Endodermal cell (in vitro differentiated cells): ENCODE results near the gene ANKRD24. TPM values are rescaled to one million over a fixed set of nuclear protein-coding genes. Genes with fewer than 3 reads are reported as not detected.
"Not testable (repeated sequence)": the region's sequence is repeated elsewhere in the genome, so short reads cannot be mapped to it uniquely, and the experiment has no call there.

Source experiments
- DNase-seq: peaks from one replicate; pipeline ENCODE4 v3.0.0-alpha.2; 2017
- H3K27ac ChIP-seq: 2 replicates; pipeline ENCODE4 v1.5.1; 2013; ENCODE audit warnings: mild to moderate bottlenecking, low read depth, low read length, moderate library complexity
- H3K27me3 ChIP-seq: 2 replicates; pipeline ENCODE4 v1.6.1; 2013; ENCODE audit warnings: mild to moderate bottlenecking, low read length, moderate library complexity; ENCODE audit not compliant: insufficient read depth, control insufficient read depth, poor library complexity, severe bottlenecking
- H3K36me3 ChIP-seq: 2 replicates; pipeline ENCODE4 v1.7.0; 2013; ENCODE audit warnings: mild to moderate bottlenecking, low read length, moderate library complexity; ENCODE audit not compliant: control insufficient read depth, insufficient read depth
- H3K4me1 ChIP-seq: one replicate; pipeline ENCODE4 v1.7.0; 2013; ENCODE audit warnings: low read length; ENCODE audit not compliant: control insufficient read depth, insufficient read depth
- H3K4me3 ChIP-seq: 2 replicates; pipeline ENCODE4 v1.5.1; 2013; ENCODE audit warnings: mild to moderate bottlenecking, low read length, moderate library complexity
- H3K9ac ChIP-seq: 2 replicates; pipeline ENCODE4 v1.6.1; 2013; ENCODE audit warnings: mild to moderate bottlenecking, low read length, moderate library complexity; ENCODE audit not compliant: poor library complexity, severe bottlenecking; ENCODE audit errors: extremely low read depth
- H3K9me3 ChIP-seq: 2 replicates; pipeline ENCODE4 v1.6.1; 2013; ENCODE audit warnings: mild to moderate bottlenecking, low read length, moderate library complexity; ENCODE audit not compliant: control insufficient read depth
- H3K27ac Mint-ChIP-seq: 2 replicates; pipeline ENCODE4 v1.8.0; 2020; ENCODE audit warnings: mixed read lengths
- H3K27me3 Mint-ChIP-seq: 2 replicates; pipeline ENCODE4 v1.8.0; 2021; ENCODE audit warnings: mild to moderate bottlenecking, mixed read lengths; ENCODE audit not compliant: insufficient read depth
- H3K36me3 Mint-ChIP-seq: 2 replicates; pipeline ENCODE4 v1.8.0; 2020; ENCODE audit warnings: low read depth, mixed read lengths
- H3K4me1 Mint-ChIP-seq: 2 replicates; pipeline ENCODE4 v1.8.0; 2020; ENCODE audit warnings: mixed read lengths
- H3K4me3 Mint-ChIP-seq: 2 replicates; pipeline ENCODE4 v1.8.0; 2020; ENCODE audit warnings: mild to moderate bottlenecking, moderate library complexity, mixed read lengths
- H3K9me3 Mint-ChIP-seq: 2 replicates; pipeline ENCODE4 v1.8.0; 2020; ENCODE audit warnings: mild to moderate bottlenecking, mixed read lengths
- WGBS, 2 experiments: methylation state at CpG; one replicate each; pipeline versions ENCODE4 v1.1.5 to v1.1.7; 2013; ENCODE audit warnings: missing lambda C conversion rate in 2 of 2, mixed read lengths in 1 of 2; ENCODE audit not compliant: insufficient coverage in 1 of 2, insufficient read length in 1 of 2; 5-methylcytosine and 5-hydroxymethylcytosine counted together
- total RNA-seq, 2 donors: library from RNA; stranded (reverse); fragmentation: NEBNext Ultra II Directional in 1 of 2; extraction: Animal tissue kit (Norgen Biotek cat#: 25700) in 1 of 2; gene quantifications; 2 replicates in 1 of 2; 3 replicates in 1 of 2; pipeline ENCODE4 v1.2.1, GENCODE V29; 2021
- TF ChIP-seq, protein P1 (sequence below): fragments of 200-600 bp; sonication (generic); conservative IDR thresholded peaks from 2 replicates; pipeline ENCODE4 v1.5.0; 2021; ENCODE audit warnings: antibody characterized with exemption, mild to moderate bottlenecking

ANKRD24 gene
- total RNA-seq, 2 donors from 2014 or later, result 0.77 to 2.0 TPM

DNA sequence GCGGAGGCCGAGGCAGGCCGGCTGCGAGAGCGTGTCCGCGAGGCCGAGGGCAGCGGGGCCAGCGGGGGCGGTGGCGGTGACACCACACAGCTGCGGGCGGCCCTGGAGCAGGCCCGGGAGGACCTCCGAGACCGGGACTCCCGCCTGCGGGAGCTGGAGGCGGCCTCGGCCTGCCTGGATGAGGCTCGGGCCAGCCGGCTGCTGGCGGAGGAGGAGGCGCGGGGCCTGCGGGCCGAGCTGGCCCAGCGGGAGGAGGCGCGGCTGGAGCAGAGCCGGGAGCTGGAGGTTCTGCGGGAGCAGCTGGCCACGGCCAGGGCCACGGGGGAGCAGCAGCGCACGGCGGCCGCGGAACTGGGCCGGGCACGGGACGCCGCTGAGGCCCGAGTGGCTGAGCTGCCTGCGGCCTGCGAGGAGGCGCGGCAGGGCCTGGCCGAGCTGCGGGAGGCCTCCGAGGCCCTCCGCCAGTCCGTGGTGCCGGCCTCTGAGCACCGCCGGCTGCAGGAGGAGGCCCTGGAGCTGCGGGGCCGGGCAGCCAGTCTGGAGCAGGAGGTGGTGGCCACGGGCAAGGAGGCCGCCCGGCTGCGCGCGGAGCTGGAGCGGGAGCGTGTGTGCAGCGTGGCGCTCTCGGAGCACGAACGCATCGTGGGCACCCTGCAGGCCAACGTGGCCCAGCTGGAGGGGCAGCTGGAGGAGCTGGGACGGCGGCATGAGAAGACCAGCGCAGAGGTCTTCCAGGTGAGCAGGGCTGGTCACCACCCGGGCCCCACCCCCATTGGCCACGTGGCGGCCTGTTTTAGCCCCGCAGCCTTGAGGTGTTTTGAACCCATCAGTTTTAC lies 35.2 kb downstream of the ANKRD24 start:
- no peak overlapping the region for H3K27ac Mint-ChIP-seq
- Histone ChIP-seq H3K9me3 (no peaks in the 10 kb centered on the region), H3K27ac (no peak overlapping the region), H3K27me3 (no peaks in the 10 kb centered on the region), H3K4me1 (no peaks in the 10 kb centered on the region), H3K9ac (no peak overlapping the region), H3K36me3 (no peaks in the 10 kb centered on the region), H3K4me3 (no peak overlapping the region)
- no peaks in the 10 kb centered on the region for H3K36me3 Mint-ChIP-seq
- H3K27me3 Mint-ChIP-seq, result peaks cover 4% of the 10 kb centered on the region
- H3K4me3 Mint-ChIP-seq, result no peak overlapping the region
- no peak for DNase-seq
- H3K4me1 Mint-ChIP-seq, result no peaks in the 10 kb centered on the region
- H3K9me3 Mint-ChIP-seq, result peaks cover 3% of the 10 kb centered on the region
- TF ChIP-seq, protein P1, sequence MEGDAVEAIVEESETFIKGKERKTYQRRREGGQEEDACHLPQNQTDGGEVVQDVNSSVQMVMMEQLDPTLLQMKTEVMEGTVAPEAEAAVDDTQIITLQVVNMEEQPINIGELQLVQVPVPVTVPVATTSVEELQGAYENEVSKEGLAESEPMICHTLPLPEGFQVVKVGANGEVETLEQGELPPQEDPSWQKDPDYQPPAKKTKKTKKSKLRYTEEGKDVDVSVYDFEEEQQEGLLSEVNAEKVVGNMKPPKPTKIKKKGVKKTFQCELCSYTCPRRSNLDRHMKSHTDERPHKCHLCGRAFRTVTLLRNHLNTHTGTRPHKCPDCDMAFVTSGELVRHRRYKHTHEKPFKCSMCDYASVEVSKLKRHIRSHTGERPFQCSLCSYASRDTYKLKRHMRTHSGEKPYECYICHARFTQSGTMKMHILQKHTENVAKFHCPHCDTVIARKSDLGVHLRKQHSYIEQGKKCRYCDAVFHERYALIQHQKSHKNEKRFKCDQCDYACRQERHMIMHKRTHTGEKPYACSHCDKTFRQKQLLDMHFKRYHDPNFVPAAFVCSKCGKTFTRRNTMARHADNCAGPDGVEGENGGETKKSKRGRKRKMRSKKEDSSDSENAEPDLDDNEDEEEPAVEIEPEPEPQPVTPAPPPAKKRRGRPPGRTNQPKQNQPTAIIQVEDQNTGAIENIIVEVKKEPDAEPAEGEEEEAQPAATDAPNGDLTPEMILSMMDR, result no peak
- WGBS, 2 experiments, result 95% methylated on average over 44 to 81 of the region's 81 CpGs

DNA sequence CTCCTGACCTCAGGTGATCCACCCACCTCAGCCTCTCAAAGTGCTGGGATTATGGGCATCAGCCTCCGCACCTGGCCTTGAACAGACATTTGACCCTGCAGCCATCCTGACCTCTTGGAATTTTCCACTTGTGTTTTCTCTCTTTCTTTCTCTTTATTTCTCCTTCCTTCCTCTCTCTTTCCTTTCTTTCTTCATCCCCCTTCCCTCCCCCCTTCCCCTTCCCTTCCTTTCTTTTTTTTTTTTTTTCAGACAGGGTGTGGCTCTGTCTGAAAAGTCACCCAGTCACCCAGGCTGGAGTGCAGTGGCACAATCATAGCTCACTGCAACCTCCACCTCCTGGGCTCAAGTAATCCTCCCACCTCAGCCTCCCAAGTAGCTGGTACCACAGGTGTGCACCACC lies 36.0 kb downstream of the ANKRD24 start:
- not testable (repeated sequence) for H3K27ac ChIP-seq, H3K4me3 Mint-ChIP-seq, H3K27me3 Mint-ChIP-seq, H3K36me3 ChIP-seq, H3K4me1 ChIP-seq, H3K9ac ChIP-seq, H3K4me1 Mint-ChIP-seq, H3K4me3 ChIP-seq, H3K36me3 Mint-ChIP-seq, DNase-seq, H3K27me3 ChIP-seq, H3K9me3 Mint-ChIP-seq, H3K9me3 ChIP-seq, H3K27ac Mint-ChIP-seq
- 91 to 100% methylated on average over 1 of the region's 1 CpG for WGBS, 2 experiments

DNA sequence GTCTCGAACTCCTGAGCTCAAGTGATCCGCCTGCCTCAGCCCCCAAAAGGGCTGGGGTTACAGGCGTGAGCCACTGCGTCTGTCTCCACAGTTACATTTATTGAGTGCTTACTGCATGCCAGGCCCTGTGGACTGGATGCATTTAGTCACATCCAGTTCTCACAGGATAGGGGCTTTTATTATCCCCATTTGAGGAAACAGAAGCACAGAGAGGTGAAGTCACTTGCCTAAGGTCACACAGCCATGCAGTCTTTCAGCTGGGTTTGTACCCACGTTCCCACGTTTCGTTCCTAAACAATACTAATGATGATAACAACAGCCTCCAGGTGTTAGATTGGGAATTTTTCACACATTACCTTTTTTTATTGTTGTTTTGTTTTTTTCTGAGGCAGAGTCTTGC lies 37.7 kb downstream of the ANKRD24 start:
- TF ChIP-seq, protein P1, result no peak
- H3K4me3 Mint-ChIP-seq, result no peak overlapping the region
- Histone ChIP-seq H3K9ac (no peak overlapping the region), H3K9me3 (no peaks in the 10 kb centered on the region), H3K27ac (no peak overlapping the region), H3K4me1 (no peaks in the 10 kb centered on the region), H3K4me3 (no peak overlapping the region), H3K36me3 (no peaks in the 10 kb centered on the region), H3K27me3 (no peaks in the 10 kb centered on the region)
- peaks cover 2% of the 10 kb centered on the region for H3K27me3 Mint-ChIP-seq
- WGBS, 2 experiments, result 90 to 97% methylated on average over 7 of the region's 7 CpGs
- H3K27ac Mint-ChIP-seq, result no peak overlapping the region
- DNase-seq, result no peak
- no peaks in the 10 kb centered on the region for H3K36me3 Mint-ChIP-seq
- H3K4me1 Mint-ChIP-seq, result no peaks in the 10 kb centered on the region
- H3K9me3 Mint-ChIP-seq, result peaks cover 3% of the 10 kb centered on the region
